ENCODE data around the gene CDC25A.

DNA sequence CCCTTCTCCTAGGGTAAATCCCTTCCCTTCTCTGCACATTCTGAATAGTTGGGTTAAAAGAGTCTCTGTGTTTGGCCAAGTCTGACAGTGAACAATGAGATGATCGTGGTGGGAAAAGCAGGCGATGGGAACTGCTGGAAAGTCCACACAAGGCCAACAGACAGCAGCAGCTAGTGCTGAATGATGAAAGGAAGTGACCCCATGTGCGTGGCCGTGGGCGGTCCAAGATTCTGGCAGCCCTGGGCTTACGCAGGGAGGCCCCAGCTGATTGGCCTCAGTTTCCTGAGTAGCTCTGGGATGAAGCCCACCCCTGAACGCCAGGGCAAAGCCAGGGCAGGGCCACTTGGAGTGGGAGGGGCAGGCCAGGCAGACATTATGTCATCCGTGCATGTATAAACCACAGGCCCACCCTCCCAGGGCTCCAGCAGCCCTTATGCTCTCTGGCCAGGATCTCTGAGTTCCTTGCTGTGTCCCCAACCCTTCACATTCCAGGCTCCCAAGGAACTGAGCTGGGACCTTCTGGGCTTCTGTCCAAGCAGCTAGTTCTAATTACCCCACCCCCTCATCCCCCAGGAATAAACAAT, 57.8 kb downstream of the CDC25A start:
- TF ChIP-seq, protein P1, sequence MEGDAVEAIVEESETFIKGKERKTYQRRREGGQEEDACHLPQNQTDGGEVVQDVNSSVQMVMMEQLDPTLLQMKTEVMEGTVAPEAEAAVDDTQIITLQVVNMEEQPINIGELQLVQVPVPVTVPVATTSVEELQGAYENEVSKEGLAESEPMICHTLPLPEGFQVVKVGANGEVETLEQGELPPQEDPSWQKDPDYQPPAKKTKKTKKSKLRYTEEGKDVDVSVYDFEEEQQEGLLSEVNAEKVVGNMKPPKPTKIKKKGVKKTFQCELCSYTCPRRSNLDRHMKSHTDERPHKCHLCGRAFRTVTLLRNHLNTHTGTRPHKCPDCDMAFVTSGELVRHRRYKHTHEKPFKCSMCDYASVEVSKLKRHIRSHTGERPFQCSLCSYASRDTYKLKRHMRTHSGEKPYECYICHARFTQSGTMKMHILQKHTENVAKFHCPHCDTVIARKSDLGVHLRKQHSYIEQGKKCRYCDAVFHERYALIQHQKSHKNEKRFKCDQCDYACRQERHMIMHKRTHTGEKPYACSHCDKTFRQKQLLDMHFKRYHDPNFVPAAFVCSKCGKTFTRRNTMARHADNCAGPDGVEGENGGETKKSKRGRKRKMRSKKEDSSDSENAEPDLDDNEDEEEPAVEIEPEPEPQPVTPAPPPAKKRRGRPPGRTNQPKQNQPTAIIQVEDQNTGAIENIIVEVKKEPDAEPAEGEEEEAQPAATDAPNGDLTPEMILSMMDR (conservative IDR thresholded peaks at IDR 0.05 in 1 of 2, IDR thresholded peaks at IDR 0.05 in 1 of 2; ENCODE audit: extremely low read depth in 1 of 2, insufficient read depth in 1 of 2, low read depth in 1 of 2, low read length in 2 of 2): no peak
- TF ChIP-seq EZH2 (IDR thresholded peaks at IDR 0.05; ENCODE audit: borderline replicate concordance, low read length): no peak
